ENCODE data around the gene CACNG6.

CACNG6 gene

GRCh38 chr19:53965091-53965490, 26.3 kb upstream of the CACNG6 start:
- no peak for DNase-seq (ENCODE audit: low read depth, low spot score)
- no peak overlapping the region for H3K27ac ChIP-seq

DNA sequence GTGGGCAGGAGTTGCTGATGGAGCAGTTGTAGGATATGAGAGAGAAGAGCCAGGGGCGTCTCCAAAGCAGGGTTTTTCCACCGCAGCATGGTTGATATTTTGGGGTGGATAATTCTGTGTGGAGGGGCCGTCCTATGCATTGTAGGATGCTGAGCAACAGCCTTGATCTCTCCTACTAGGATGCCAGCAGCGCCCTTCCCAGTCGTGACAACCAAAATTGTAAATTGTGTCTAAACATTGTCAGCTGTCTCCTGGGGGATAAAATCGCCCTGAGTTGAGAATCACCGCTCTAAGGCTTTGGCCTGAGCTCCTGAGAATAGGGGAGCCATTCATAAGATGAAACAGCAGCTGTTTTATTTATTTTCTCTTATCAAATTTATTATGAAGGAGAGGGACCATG, 24.5 kb upstream of the CACNG6 start:
- DNase-seq (ENCODE audit: low read depth, low spot score): no peak
- no peak overlapping the region for H3K27ac ChIP-seq

DNA sequence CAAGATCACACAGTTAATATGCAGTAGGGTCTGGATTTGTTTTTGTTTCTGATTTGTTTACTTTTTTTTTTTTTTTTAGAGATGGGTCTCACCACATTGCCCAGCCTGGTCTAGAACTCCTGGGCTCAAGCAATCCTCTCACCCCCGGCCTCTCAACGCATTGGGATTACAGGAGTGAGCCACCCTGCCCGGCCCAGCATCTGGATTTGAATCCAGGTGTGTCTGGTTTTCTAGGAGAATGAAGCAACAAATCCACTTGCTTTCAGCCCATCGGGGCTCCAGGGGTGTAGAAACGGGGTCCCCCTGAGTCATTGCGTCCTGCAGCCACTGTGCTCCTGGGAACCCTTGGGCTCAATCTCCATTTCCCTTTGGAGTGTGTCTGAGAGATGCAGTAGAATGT, 22.1 kb upstream of the CACNG6 start:
- no peak for DNase-seq (ENCODE audit: low read depth, low spot score)
- no peak overlapping the region for H3K27ac ChIP-seq

- H3K27ac ChIP-seq: no peak overlapping the region
- DNase-seq (ENCODE audit: low read depth, low spot score): no peak
Observed at GRCh38 chr19:53971673-53972072, 19.8 kb upstream of the CACNG6 start.

DNA sequence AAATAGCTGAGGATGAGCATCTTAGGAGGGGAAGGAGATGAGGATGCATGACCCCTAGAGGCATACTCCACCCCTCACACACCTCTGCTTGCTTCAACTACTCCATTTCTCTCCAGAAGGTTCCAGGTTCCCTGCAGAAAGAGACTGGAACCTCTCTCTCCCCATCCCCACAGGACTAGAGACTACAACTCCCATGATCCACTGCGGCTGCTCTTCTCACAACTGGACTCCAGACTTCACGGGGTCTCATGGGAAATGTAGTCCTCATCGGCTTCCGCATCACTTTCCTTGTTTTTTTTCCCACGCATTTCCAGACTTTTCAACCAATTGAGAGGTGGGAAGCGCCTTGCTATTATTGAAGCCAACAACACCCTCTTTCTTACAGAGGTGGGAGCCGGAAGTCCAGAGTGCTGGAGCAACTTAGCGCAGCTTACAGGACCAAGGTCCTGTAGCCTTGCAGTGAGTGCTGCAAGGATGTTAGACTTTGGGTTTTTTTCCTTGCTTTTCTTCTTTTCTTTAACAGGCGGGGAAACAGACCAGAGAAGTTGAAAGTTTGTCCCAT, 13.9 kb upstream of the CACNG6 start:
- no peak overlapping the region for H3K27ac ChIP-seq
- DNase-seq (ENCODE audit: low read depth, low spot score): peak; percentile 8

DNA sequence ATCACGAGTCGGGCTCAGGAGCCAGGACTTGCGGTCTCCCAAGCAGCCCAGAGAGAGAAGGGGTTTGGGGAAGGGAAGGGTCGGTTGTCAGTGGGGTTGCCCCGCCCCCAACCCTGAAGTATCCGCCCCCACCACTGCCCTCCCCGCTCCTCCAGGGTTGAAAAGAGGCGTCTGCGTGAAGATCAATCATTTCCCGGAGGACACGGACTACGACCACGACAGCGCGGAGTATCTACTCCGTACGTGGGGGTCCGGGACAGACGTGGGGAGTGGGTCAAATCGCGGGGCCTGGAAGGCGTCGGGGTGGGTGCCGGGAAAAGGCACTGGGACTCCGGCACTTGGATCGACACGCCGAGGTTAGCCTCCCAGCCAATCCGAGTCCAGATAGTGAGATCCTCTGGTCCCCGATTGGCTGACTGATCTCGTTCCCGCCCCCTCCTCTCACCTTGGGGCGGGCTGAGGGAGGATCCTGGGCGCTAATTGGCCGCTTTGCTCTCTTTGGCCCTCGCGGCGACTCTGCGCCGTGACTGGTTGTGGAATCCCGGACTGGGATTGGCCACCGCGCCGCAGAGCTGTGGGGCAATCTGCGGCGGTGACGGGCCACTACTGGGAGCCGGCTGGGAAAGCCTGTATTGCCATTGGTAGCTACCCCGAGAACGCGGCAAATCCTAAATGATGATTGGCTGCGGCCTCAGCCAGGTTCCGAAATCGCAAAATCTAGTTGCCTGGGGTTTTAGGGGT, 13.3 kb upstream of the CACNG6 start:
- DNase-seq (ENCODE audit: low read depth, low spot score): no peak
- no peak overlapping the region for H3K27ac ChIP-seq

DNA sequence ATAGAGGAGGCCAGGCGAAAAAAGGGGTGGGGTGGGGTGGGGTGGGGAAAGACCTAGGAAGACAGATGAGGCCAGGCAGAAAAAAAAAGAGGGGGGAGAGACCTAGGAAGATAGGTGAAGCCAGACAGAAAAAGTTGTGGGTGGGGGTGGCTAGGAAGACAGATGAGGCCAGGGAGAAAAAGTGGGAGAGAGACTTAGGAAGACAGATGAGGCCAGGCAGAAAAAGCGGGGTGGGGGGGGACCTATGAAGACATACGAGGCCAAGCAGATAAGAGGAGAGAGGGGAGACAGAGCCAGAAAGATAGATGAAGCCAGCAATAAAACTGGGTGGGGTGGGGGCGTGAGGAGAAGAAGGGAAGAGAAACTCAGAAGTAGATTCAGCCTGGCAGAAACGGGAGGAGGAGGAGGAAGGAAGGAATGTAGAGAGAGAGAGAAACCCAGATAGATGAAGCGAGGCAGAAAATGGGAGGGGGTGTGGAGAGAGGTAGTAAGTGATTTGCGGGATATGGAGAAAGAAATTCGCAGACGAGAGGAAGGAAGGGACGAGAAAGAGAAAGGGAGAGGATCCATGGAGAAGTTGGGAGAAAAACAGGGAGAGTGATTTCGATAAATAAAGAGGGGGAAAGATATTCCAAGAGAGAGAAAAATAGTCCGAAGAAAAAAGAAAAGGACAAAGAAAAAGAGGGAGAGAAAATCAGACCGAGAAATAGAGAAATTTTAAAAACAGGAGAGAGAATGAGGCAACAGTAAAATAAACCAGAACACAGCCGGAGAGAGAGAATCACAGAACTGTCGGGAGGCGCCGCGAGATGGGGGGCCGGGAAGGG, 12.2 kb upstream of the CACNG6 start:
- no peak overlapping the region for H3K27ac ChIP-seq
- no peak for DNase-seq (ENCODE audit: low read depth, low spot score)

DNA sequence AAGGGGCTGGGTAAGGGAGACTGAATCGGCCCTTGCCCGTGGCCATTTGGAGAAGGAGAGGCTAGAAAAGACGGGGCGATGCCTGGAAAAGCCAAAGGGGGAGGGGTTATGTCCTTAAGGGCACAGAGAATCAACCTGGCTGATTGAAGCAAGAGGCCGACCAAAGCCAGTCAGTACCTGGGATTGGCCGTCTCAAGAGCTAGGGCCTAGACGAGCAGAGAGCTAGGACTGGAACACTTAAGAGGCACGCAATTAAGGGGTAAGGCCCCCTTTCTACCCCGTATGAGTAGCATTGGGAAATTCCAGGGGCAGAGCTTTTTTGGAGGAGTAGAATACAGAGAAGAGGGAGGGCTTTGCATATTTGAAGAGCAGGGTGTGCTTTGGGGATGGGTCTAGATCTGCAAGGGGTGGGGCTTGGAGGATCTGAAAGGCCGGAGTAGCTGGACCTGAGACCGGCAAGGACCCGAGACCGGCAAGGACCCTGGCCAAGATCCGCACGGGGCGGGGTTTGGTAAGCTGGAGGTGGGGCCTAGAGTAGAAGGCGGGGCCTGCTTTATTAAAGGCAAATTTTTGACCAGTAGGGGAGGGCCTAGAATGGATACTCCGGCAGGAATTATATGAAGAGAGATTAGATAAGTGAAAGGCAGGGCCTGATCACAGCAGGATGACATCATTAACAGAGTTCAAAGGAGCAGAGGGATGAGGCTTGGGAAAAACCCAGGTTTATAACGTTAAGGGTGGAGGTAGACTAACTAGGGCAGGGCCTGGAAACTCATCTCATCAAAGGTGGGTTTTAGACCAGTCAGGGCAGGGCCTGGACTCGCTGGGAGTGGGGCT, 10.7 kb upstream of the CACNG6 start:
- no peak for DNase-seq (ENCODE audit: low read depth, low spot score)
- no peak overlapping the region for H3K27ac ChIP-seq

GRCh38 chr19:53981376-53981951, 10.0 kb upstream of the CACNG6 start:
- DNase-seq (ENCODE audit: low read depth, low spot score): no peak
- H3K27ac ChIP-seq: no peak overlapping the region

- no peak overlapping the region for H3K27ac ChIP-seq
Observed at GRCh38 chr19:53982001-53982451, 9.4 kb upstream of the CACNG6 start.

DNA sequence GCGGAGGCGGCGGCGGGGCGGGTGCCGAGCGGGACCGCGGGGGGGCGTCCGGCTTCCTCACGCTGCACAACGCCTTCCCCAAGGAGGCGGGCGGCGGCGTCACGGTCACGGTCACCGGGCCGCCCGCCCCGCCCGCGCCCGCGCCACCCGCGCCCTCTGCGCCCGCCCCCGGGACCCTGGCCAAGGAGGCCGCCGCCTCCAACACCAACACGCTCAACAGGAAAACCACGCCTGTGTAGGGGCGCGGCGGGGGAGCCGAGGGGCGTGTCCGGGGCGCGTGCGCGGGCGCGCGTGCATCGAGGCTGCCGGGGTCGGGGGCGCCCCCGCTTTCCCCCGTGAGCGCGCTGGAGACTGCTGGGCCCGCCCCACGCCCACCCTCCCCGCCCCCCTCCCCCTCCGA, 8.8 kb upstream of the CACNG6 start:
- no peak overlapping the region for H3K27ac ChIP-seq
- no peak for DNase-seq (ENCODE audit: low read depth, low spot score)

More at GRCh38 chr19:53982001-53982451, 9.4 kb upstream of the CACNG6 start:
- no peak for DNase-seq (ENCODE audit: low read depth, low spot score)

DNA sequence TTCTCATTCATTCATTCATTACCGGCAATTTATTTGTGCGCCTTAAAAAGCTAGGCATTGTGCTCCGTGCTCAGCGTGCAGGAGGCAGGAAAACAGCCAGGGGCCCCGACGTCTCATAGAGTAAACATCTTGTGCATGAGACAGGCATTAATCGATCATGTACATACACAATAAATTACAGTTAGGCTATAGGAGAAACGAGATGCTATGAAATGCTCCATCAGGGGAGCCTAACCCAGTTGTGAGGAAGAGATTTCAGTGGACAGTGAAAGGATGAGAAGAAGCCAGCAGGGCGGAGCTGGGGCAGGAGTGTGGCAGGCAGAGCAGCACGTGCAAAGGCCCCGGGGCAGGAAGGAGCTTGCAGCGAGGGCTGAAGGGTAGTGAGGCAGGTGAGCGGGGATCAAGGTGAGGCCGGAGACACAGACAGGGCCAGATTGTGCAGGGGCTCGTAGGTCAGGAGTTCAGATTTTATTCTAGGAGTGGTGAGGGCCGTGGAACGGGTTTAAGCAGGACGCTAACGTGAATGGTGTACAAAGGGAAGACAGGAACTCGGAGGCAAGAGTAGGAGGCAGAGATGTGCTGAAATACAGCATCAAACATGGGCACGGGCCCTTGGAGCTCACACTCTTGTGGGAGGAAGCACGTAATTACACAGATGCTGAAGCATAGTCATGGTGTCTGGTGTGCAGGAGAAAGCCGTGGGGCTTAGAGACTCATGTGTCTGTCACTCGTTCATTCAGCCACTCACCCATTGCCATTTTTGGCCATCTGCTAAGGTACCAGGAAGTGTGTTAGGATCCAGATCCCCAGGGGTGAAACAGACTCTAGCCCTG, 7.8 kb upstream of the CACNG6 start:
- no peak for DNase-seq (ENCODE audit: low read depth, low spot score)
- H3K27ac ChIP-seq: no peak overlapping the region

DNA sequence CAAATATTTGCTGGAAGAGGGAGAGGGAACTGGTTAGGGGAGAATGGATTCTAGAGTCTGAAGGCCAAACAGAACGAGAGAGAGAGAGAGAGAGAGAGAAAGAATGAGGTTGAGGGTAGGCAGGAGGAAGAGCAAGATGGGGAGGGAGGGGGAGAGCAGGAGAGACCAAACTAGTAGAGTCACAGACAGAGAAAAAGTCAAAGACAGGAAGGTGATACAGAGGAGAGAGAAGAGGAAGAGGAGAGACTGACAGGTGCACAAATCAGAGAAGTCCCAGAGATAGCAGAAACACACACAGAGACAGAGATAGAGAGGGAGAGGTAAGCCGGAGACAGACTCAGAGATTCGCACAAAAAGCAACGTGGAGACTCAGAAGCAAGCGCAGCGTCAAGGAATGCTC, 5.6 kb upstream of the CACNG6 start:
- no peak for DNase-seq (ENCODE audit: low read depth, low spot score)
- H3K27ac ChIP-seq: no peak overlapping the region

GRCh38 chr19:53988981-53989380, 2.5 kb upstream of the CACNG6 start:
- H3K27ac ChIP-seq: no peak overlapping the region
- DNase-seq (ENCODE audit: low read depth, low spot score): no peak

GRCh38 chr19:53989600-53990533, 1.6 kb upstream of the CACNG6 start:
- H3K27ac ChIP-seq: no peak overlapping the region
- DNase-seq (ENCODE audit: low read depth, low spot score): no peak

GRCh38 chr19:53992211-53992610, 774 bp downstream of the CACNG6 start:
- H3K27ac ChIP-seq: no peak overlapping the region
- DNase-seq (ENCODE audit: low read depth, low spot score): no peak

DNA sequence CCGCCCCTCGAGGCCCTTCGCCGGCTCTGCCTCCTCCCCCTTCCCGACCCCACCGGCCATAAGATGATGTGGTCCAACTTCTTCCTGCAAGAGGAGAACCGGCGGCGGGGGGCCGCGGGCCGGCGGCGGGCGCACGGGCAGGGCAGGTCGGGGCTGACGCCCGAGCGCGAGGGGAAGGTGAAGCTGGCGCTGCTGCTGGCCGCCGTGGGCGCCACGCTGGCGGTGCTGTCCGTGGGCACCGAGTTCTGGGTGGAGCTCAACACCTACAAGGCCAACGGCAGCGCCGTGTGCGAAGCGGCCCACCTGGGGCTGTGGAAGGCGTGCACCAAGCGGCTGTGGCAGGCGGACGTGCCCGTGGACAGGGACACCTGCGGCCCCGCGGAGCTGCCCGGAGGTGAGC, 1.4 kb downstream of the CACNG6 start:
- no peak for DNase-seq (ENCODE audit: low read depth, low spot score)
- H3K27ac ChIP-seq: no peak overlapping the region

DNA sequence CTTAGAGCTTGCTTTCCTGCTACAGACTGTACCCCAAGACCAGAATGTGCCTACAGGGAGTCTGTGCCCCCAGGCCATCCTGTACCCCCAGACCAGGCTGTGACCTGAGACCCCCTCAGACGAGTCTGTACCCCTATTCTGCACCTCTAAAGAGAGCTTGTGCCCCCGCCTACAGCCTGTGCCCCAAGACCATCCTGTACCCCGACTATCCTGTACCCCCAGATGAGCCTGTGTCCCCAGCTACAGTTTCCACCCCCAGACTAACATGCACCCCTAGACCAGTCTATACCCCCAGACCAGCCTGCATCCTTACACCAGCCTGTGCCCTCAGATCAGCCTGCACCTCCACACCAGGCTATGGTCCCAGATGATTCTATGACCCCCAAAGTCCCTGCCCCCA, 2.0 kb downstream of the CACNG6 start:
- no peak for DNase-seq (ENCODE audit: low read depth, low spot score)

More for the DNA sequence above, 2.0 kb downstream of the CACNG6 start:
- no peak overlapping the region for H3K27ac ChIP-seq

All from epithelial cell of prostate (primary cell).